Glutamatergic neuron (in vitro differentiated cells): ENCODE data around the gene ADGRG2. TPM values are rescaled to one million over a fixed set of nuclear protein-coding genes. Genes with fewer than 3 reads are reported as not detected.

Experiments
- DNase-seq: peaks from one replicate; pipeline ENCODE4 v3.0.0; 2022
- H3K27ac Mint-ChIP-seq: one replicate; pipeline ENCODE4 v1.8.0; 2020; ENCODE audit warnings: mild to moderate bottlenecking, mixed read lengths, inconsistent platforms; ENCODE audit not compliant: unreplicated experiment
- H3K27me3 Mint-ChIP-seq: one replicate; pipeline ENCODE4 v1.8.0; 2020; ENCODE audit warnings: mild to moderate bottlenecking, moderate library complexity, mixed read lengths, inconsistent platforms; ENCODE audit not compliant: unreplicated experiment
- H3K36me3 Mint-ChIP-seq: one replicate; pipeline ENCODE4 v1.8.0; 2020; ENCODE audit warnings: mild to moderate bottlenecking, mixed read lengths, inconsistent platforms; ENCODE audit not compliant: unreplicated experiment
- H3K4me1 Mint-ChIP-seq: one replicate; pipeline ENCODE4 v1.8.0; 2020; ENCODE audit warnings: mild to moderate bottlenecking, low read depth, mixed read lengths, inconsistent platforms; ENCODE audit not compliant: unreplicated experiment
- H3K4me3 Mint-ChIP-seq: one replicate; pipeline ENCODE4 v1.8.0; 2020; ENCODE audit warnings: mild to moderate bottlenecking, mixed read lengths, inconsistent platforms; ENCODE audit not compliant: unreplicated experiment
- H3K9me3 Mint-ChIP-seq: one replicate; pipeline ENCODE4 v1.8.0; 2020; ENCODE audit warnings: mild to moderate bottlenecking, moderate library complexity, mixed read lengths, inconsistent platforms; ENCODE audit not compliant: unreplicated experiment
- CTCF ChIP-seq: fragments of 200-600 bp; sonication (generic); IDR thresholded peaks from one replicate; pipeline ENCODE4 v1.5.0; 2021; ENCODE audit not compliant: partially characterized antibody, unreplicated experiment
- total RNA-seq: library from RNA; stranded (reverse); fragmentation: NEBNext Ultra II Directional; extraction: Animal tissue kit (Norgen Biotek cat#: 25700); gene quantifications from one replicate; pipeline ENCODE4 v1.2.1, GENCODE V29; 2021; ENCODE audit not compliant: unreplicated experiment

Gene ADGRG2
- total RNA-seq, 1 donor from 2014 or later = 0.39 TPM

- no peaks in the 10 kb centered on the region for H3K27me3 Mint-ChIP-seq
- H3K4me3 Mint-ChIP-seq = no peak overlapping the region
- no peaks in the 10 kb centered on the region for H3K9me3 Mint-ChIP-seq
- no peak overlapping the region for H3K27ac Mint-ChIP-seq
- DNase-seq = no peak
- H3K36me3 Mint-ChIP-seq = no peaks in the 10 kb centered on the region
- no peaks in the 10 kb centered on the region for H3K4me1 Mint-ChIP-seq
- TF ChIP-seq CTCF = no peak
Observed at GRCh38 chrX:19034025-19034424, 88.2 kb downstream of the ADGRG2 start.

GRCh38 chrX:19030805-19031204 lies 91.5 kb downstream of the ADGRG2 start:
- no peak overlapping the region for H3K4me3 Mint-ChIP-seq
- H3K9me3 Mint-ChIP-seq = no peaks in the 10 kb centered on the region
- no peaks in the 10 kb centered on the region for H3K36me3 Mint-ChIP-seq
- no peak overlapping the region for H3K27ac Mint-ChIP-seq
- DNase-seq = no peak
- no peaks in the 10 kb centered on the region for H3K4me1 Mint-ChIP-seq
- TF ChIP-seq CTCF = no peak
- H3K27me3 Mint-ChIP-seq = no peaks in the 10 kb centered on the region

- no peak overlapping the region for H3K4me3 Mint-ChIP-seq
- no peaks in the 10 kb centered on the region for H3K27me3 Mint-ChIP-seq
- no peaks in the 10 kb centered on the region for H3K36me3 Mint-ChIP-seq
- H3K9me3 Mint-ChIP-seq = peaks cover 1% of the 10 kb centered on the region
- no peak for DNase-seq
- no peak for TF ChIP-seq CTCF
- no peak overlapping the region for H3K27ac Mint-ChIP-seq
- peaks cover 1% of the 10 kb centered on the region for H3K4me1 Mint-ChIP-seq
Observed at GRCh38 chrX:19028560-19028959, 93.7 kb downstream of the ADGRG2 start.

- no peak for TF ChIP-seq CTCF
- DNase-seq = no peak
- Mint-ChIP-seq H3K4me1 (peaks cover 1% of the 10 kb centered on the region), H3K4me3 (no peak overlapping the region), H3K9me3 (peaks cover 1% of the 10 kb centered on the region), H3K27me3 (no peaks in the 10 kb centered on the region), H3K27ac (no peak overlapping the region), H3K36me3 (no peaks in the 10 kb centered on the region)
Observed at GRCh38 chrX:19024366-19024765, 97.9 kb downstream of the ADGRG2 start.

- TF ChIP-seq CTCF = no peak
- peaks cover 1% of the 10 kb centered on the region for H3K9me3 Mint-ChIP-seq
Observed at GRCh38 chrX:19019996-19020395, 102.3 kb downstream of the ADGRG2 start.

More at GRCh38 chrX:19019996-19020395, 102.3 kb downstream of the ADGRG2 start:
- Mint-ChIP-seq H3K27me3 (no peaks in the 10 kb centered on the region), H3K27ac (no peak overlapping the region), H3K4me3 (no peak overlapping the region), H3K4me1 (peaks cover 1% of the 10 kb centered on the region), H3K36me3 (no peaks in the 10 kb centered on the region)
- DNase-seq = no peak
